Mucosa of descending colon (tissue), 3 donors: ENCODE results near the gene PARD3B. TPM values are rescaled to one million over a fixed set of nuclear protein-coding genes. Genes with fewer than 3 reads are reported as not detected.

Experiments
- ATAC-seq: fragments of 200-7000 bp; cut with Tn5 transposase; one replicate; pipeline ENCODE4 v1.9.1; 2020; ENCODE audit warnings: mild to moderate bottlenecking, moderate library complexity
- DNase-seq, 3 donors: peaks; one replicate each; pipeline ENCODE4 v3.0.0-alpha.2; 2020
- H3K36me3 ChIP-seq: fragments of 200-600 bp; one replicate; pipeline ENCODE4 v1.8.0; 2021; ENCODE audit warnings: low read depth, mild to moderate bottlenecking
- H3K4me1 ChIP-seq: fragments of 200-600 bp; one replicate; pipeline ENCODE4 v1.8.0; 2021; ENCODE audit warnings: low read depth, mild to moderate bottlenecking
- H3K4me3 ChIP-seq: fragments of 200-600 bp; one replicate; pipeline ENCODE4 v1.8.0; 2021; ENCODE audit warnings: mild to moderate bottlenecking
- H3K9me3 ChIP-seq: fragments of 200-600 bp; one replicate; pipeline ENCODE4 v1.8.0; 2021; ENCODE audit warnings: mild to moderate bottlenecking
- CTCF ChIP-seq: fragments of 200-600 bp; IDR thresholded peaks from one replicate; pipeline ENCODE4 v1.8.0; 2022; ENCODE audit warnings: antibody characterized with exemption, mild to moderate bottlenecking
- intact Hi-C, 2 donors: fragments of 100-400 bp; cut with DNase I in 1 of 2; cut with micrococcal nuclease in 1 of 2; formaldehyde crosslinking; loops; one replicate each; pipeline versions ENCODE4 v1.11.0 to v1.11.1; 2022; cut with DNase I, micrococcal nuclease
- total RNA-seq, 3 donors: library from RNA; stranded (reverse); fragmentation: NEBNext Ultra II Directional in 2 of 3; extraction: Animal tissue kit (Norgen Biotek cat#: 25700) in 2 of 3; gene quantifications; one replicate each; pipeline versions ENCODE4 v1.2.1 to v1.2.4, GENCODE V29; 2021 to 2023
- donor health status: DM: no; HTN: no; CAD: no; lungs with moderate emphysema.
- donor health status: DM: no; HTN: no; CAD: no.
- donor health status: DM: no; HTN: yes; CAD: no.

The PARD3B gene
- total RNA-seq, 3 donors from 2014 or later: 21.1 to 56.8 (median 44.0) TPM

- no peaks in the 10 kb centered on the region for H3K4me1 ChIP-seq
- no peaks in the 10 kb centered on the region for H3K9me3 ChIP-seq
- H3K36me3 ChIP-seq: no peaks in the 10 kb centered on the region
- DNase-seq: no peak
- intact Hi-C loops: no loop called here
- ATAC-seq: no peak
- TF ChIP-seq CTCF: no peak
- no peak overlapping the region for H3K4me3 ChIP-seq
Observed at GRCh38 chr2:204647626-204648025, 102.4 kb downstream of the PARD3B start.

GRCh38 chr2:204650611-204651010 is 105.3 kb downstream of the PARD3B start:
- Histone ChIP-seq H3K9me3 (no peaks in the 10 kb centered on the region), H3K4me1 (no peaks in the 10 kb centered on the region), H3K36me3 (no peaks in the 10 kb centered on the region), H3K4me3 (no peak overlapping the region)
- intact Hi-C loops: no loop called here
- no peak for DNase-seq
- no peak for ATAC-seq
- TF ChIP-seq CTCF: no peak

GRCh38 chr2:204652063-204652462 is 106.8 kb downstream of the PARD3B start:
- intact Hi-C loops: no loop called here
- no peak overlapping the region for H3K4me3 ChIP-seq
- H3K36me3 ChIP-seq: no peaks in the 10 kb centered on the region
- TF ChIP-seq CTCF: no peak
- ATAC-seq: no peak
- DNase-seq: no peak
- H3K4me1 ChIP-seq: no peaks in the 10 kb centered on the region
- no peaks in the 10 kb centered on the region for H3K9me3 ChIP-seq

GRCh38 chr2:204654669-204655068 is 109.4 kb downstream of the PARD3B start:
- intact Hi-C loops: no loop called here
- no peaks in the 10 kb centered on the region for H3K9me3 ChIP-seq

GRCh38 chr2:204655101-204655500 is 109.8 kb downstream of the PARD3B start:
- intact Hi-C loops: no loop called here
- DNase-seq: no peak
- Histone ChIP-seq H3K4me3 (no peak overlapping the region), H3K36me3 (no peaks in the 10 kb centered on the region), H3K4me1 (no peaks in the 10 kb centered on the region), H3K9me3 (no peaks in the 10 kb centered on the region)
- peak; percentile 18 for ATAC-seq
- no peak for TF ChIP-seq CTCF

More at GRCh38 chr2:204654669-204655068, 109.4 kb downstream of the PARD3B start:
- no peaks in the 10 kb centered on the region for H3K36me3 ChIP-seq
- no peak overlapping the region for H3K4me3 ChIP-seq
- no peak for ATAC-seq
- no peak for TF ChIP-seq CTCF
- DNase-seq: no peak
- no peaks in the 10 kb centered on the region for H3K4me1 ChIP-seq

GRCh38 chr2:204655626-204656025 is 110.4 kb downstream of the PARD3B start:
- ATAC-seq (no peak), DNase-seq (no peak)
- Histone ChIP-seq H3K36me3 (no peaks in the 10 kb centered on the region), H3K9me3 (no peaks in the 10 kb centered on the region), H3K4me3 (no peak overlapping the region), H3K4me1 (no peaks in the 10 kb centered on the region)
- intact Hi-C loops: no loop called here
- no peak for TF ChIP-seq CTCF
